WTC11 (cell line): ENCODE results near the gene CCDC57. TPM values are rescaled to one million over a fixed set of nuclear protein-coding genes. Genes with fewer than 3 reads are reported as not detected.

Experiments
- microRNA-seq: library from miRNA; unstranded; fragments of <30 nt; microRNA quantifications from one replicate; pipeline ENCODE4 v1.2.0, GENCODE V29; 2022; ENCODE audit warnings: borderline number of aligned reads
- total RNA-seq: library from RNA; stranded (reverse); gene quantifications from 3 replicates; pipeline ENCODE4 v1.2.3, GENCODE V29; 2021

Gene CCDC57
- total RNA-seq, 1 experiment from 2014 or later, result 20.0 TPM

Small RNAs within 50 kb of the gene (microRNA-seq; reads per million reads assigned to microRNA genes)
- not detected for gene MIR6787

Other genes starting within 250 kb of the CCDC57 start
- 60.4 to 71.9 TPM (median 67.8 TPM) in 3 replicates for gene ASPSCR1, start 235.2 kb downstream of the CCDC57 start, total RNA-seq
- gene CENPX, start 190.0 kb downstream of the CCDC57 start, total RNA-seq, result 107 to 121 TPM (median 110 TPM) in 3 replicates
- gene LRRC45, start 189.5 kb downstream of the CCDC57 start, total RNA-seq, result 30.5 to 38.1 TPM (median 32.5 TPM) in 3 replicates
- gene RAC3, start 181.2 kb downstream of the CCDC57 start, total RNA-seq, result 135 to 163 TPM (median 138 TPM) in 3 replicates
- gene DCXR, start 175.1 kb downstream of the CCDC57 start, total RNA-seq, result 114 to 130 TPM (median 120 TPM) in 3 replicates
- gene RFNG, start 161.0 kb downstream of the CCDC57 start, total RNA-seq, result 40.9 to 42.3 TPM (median 41.6 TPM) in 3 replicates
- 166 to 181 TPM (median 167 TPM) in 3 replicates for gene GPS1, start 160.9 kb downstream of the CCDC57 start, total RNA-seq
- gene DUS1L, start 147.0 kb downstream of the CCDC57 start, total RNA-seq, result 99.6 to 120 TPM (median 106 TPM) in 3 replicates
- 611 to 742 TPM (median 654 TPM) in 3 replicates for gene FASN, start 114.6 kb downstream of the CCDC57 start, total RNA-seq
- 28.7 to 65.3 TPM (median 58.5 TPM) in 3 replicates for gene SLC16A3, start 16.2 kb upstream of the CCDC57 start, total RNA-seq
- 101 to 111 TPM (median 107 TPM) in 3 replicates for gene CSNK1D, start 60.9 kb upstream of the CCDC57 start, total RNA-seq
- 0.74 to 1.3 TPM (median 0.92 TPM) in 3 replicates for gene CD7, start 104.8 kb upstream of the CCDC57 start, total RNA-seq
- gene SECTM1, start 120.9 kb upstream of the CCDC57 start, total RNA-seq, result 0.14 to 0.57 TPM (median 0.22 TPM) in 3 replicates
- 0.89 to 1.4 TPM (median 1.4 TPM) in 3 replicates for gene TEX19, start 146.4 kb upstream of the CCDC57 start, total RNA-seq
- gene UTS2R, start 158.9 kb upstream of the CCDC57 start, total RNA-seq, result 0.46 to 0.76 TPM (median 0.53 TPM) in 3 replicates
- 36.0 to 40.0 TPM (median 37.1 TPM) in 3 replicates for gene HEXD, start 205.5 kb upstream of the CCDC57 start, total RNA-seq
- gene OGFOD3, start 205.7 kb upstream of the CCDC57 start, total RNA-seq, result 20.4 to 24.0 TPM (median 22.5 TPM) in 3 replicates
- 61.5 to 71.7 TPM (median 65.5 TPM) in 3 replicates for gene CYBC1, start 237.9 kb upstream of the CCDC57 start, total RNA-seq
- gene NARF, start 245.9 kb upstream of the CCDC57 start, total RNA-seq, result 96.7 to 125 TPM (median 117 TPM) in 3 replicates